Ovary (tissue), 3 donors: ENCODE data around the gene UBAP1L.

ENCODE experiments used
- POLR2A ChIP-seq: fragments of 450-650 bp; IDR thresholded peaks from one replicate; pipeline ENCODE4 v1.6.1; 2017; ENCODE audit warnings: antibody characterized with exemption, mild to moderate bottlenecking, moderate library complexity
- TF ChIP-seq, protein P1 (sequence below), 3 donors: fragments of 450-650 bp in 2 of 3; fragments of 200-600 bp in 1 of 3; IDR thresholded peaks; one replicate each; pipeline versions ENCODE4 v1.5.1 to v1.8.0; 2016 to 2022; ENCODE audit warnings: antibody characterized with exemption in 3 of 3, mild to moderate bottlenecking in 1 of 3
- donor health status: DM: no; HTN: no; CAD: no.

- TF ChIP-seq, protein P1, sequence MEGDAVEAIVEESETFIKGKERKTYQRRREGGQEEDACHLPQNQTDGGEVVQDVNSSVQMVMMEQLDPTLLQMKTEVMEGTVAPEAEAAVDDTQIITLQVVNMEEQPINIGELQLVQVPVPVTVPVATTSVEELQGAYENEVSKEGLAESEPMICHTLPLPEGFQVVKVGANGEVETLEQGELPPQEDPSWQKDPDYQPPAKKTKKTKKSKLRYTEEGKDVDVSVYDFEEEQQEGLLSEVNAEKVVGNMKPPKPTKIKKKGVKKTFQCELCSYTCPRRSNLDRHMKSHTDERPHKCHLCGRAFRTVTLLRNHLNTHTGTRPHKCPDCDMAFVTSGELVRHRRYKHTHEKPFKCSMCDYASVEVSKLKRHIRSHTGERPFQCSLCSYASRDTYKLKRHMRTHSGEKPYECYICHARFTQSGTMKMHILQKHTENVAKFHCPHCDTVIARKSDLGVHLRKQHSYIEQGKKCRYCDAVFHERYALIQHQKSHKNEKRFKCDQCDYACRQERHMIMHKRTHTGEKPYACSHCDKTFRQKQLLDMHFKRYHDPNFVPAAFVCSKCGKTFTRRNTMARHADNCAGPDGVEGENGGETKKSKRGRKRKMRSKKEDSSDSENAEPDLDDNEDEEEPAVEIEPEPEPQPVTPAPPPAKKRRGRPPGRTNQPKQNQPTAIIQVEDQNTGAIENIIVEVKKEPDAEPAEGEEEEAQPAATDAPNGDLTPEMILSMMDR (IDR thresholded peaks at IDR 0.05), result no peak
- TF ChIP-seq POLR2A, result no peak
Observed at GRCh38 chr15:65042776-65043327, 72.1 kb downstream of the UBAP1L start.
